NOMO-1 treated with DMSO at 0.1 percent for 48 hours (cell line): ENCODE results near the gene ADGRG6.
"Not testable (repeated sequence)": the region's sequence is repeated elsewhere in the genome, so short reads cannot be mapped to it uniquely, and the experiment has no call there.

ENCODE experiments used
- DNase-seq: peaks from one replicate; lab custom pipeline; 2025; ENCODE audit not compliant: unreplicated experiment; lab: John Stamatoyannopoulos, UW

The ADGRG6 gene

GRCh38 chr6:142406131-142406530 lies 104.3 kb downstream of the ADGRG6 start:
- DNase-seq, result no peak

GRCh38 chr6:142407685-142408273 lies 106.0 kb downstream of the ADGRG6 start:
- no peak for DNase-seq

- DNase-seq, result no peak
Measured at GRCh38 chr6:142408409-142408808, 106.6 kb downstream of the ADGRG6 start.

- no peak for DNase-seq
Measured at GRCh38 chr6:142409794-142410193, 108.0 kb downstream of the ADGRG6 start.

- DNase-seq, result no peak
Measured at GRCh38 chr6:142411145-142411544, 109.3 kb downstream of the ADGRG6 start.

- DNase-seq, result no peak
Measured at GRCh38 chr6:142412241-142412640, 110.4 kb downstream of the ADGRG6 start.

GRCh38 chr6:142412658-142413057 lies 110.9 kb downstream of the ADGRG6 start:
- DNase-seq, result no peak

GRCh38 chr6:142413111-142413510 lies 111.3 kb downstream of the ADGRG6 start:
- DNase-seq, result no peak

- DNase-seq, result no peak
Measured at GRCh38 chr6:142414462-142415250, 112.8 kb downstream of the ADGRG6 start.

GRCh38 chr6:142416179-142416578 lies 114.4 kb downstream of the ADGRG6 start:
- no peak for DNase-seq

GRCh38 chr6:142416686-142417085 lies 114.9 kb downstream of the ADGRG6 start:
- DNase-seq, result no peak

- DNase-seq, result no peak
Measured at GRCh38 chr6:142417331-142417750, 115.5 kb downstream of the ADGRG6 start.

- no peak for DNase-seq
Measured at GRCh38 chr6:142419071-142419470, 117.3 kb downstream of the ADGRG6 start.

GRCh38 chr6:142420802-142421201 lies 119.0 kb downstream of the ADGRG6 start:
- DNase-seq, result no peak

- DNase-seq, result no peak
Measured at GRCh38 chr6:142421285-142422117, 119.7 kb downstream of the ADGRG6 start.

GRCh38 chr6:142426444-142427132 lies 124.8 kb downstream of the ADGRG6 start:
- not testable (repeated sequence) for DNase-seq

- not testable (repeated sequence) for DNase-seq
Measured at GRCh38 chr6:142428468-142428867, 126.7 kb downstream of the ADGRG6 start.

- DNase-seq, result no peak
Measured at GRCh38 chr6:142429195-142429594, 127.4 kb downstream of the ADGRG6 start.

GRCh38 chr6:142433419-142433818 lies 131.6 kb downstream of the ADGRG6 start:
- DNase-seq, result no peak

GRCh38 chr6:142438898-142439297 lies 137.1 kb downstream of the ADGRG6 start:
- no peak for DNase-seq
